ENCODE data around the gene TMEM9. TPM values are rescaled to one million over a fixed set of nuclear protein-coding genes. Genes with fewer than 3 reads are reported as not detected.

Gene TMEM9
- total RNA-seq, 1 donor from 2014 or later = 66.9 TPM

DNA sequence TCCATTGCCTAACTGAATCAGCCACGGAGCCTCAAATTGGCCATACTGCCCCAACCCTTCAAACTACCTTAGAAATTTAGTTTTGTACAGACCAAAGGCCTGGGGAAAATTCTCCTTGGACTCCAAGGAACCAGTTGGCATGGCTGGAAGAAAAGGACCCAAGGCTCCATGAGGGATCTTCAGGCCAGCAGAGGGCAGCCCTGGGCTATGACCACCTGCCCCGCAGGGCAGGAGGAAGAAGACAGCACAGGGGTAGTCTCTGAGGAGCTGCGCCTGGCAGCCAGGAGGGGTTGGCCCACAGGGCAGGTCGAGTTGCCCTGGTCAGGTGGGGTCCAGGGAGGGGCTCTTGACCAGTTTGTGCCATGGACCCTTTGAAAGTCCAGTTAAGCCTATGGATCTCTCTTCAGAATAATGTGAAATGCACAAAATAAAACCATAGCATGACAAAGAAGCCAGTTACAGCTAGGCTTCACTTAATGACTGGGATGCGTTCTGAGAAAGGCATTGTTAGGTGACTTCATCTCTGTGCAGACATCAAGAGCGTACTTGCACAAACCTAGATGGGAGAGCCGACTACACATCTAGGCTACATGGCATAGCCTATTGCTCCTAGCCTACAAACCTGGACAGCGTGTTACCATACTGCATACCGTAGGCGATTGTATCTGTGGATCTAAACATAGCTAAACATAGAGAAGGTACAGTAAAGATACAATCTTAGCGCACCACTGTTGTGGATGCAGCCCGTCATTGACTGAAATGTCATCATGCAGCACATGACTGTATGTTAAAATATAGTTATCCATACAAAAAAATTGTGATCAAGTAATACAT lies 68.2 kb downstream of the TMEM9 start:
- peak; percentile 82 for TF ChIP-seq CTCF (IDR thresholded peaks at IDR 0.05; ENCODE audit: insufficient read depth, low read length, severe bottlenecking)
- no peak for FAIRE-seq
- Histone ChIP-seq H3K27me3 (ENCODE audit: control insufficient read depth, insufficient read depth, low read length) (no peaks in the 10 kb centered on the region), H3K36me3 (ENCODE audit: control insufficient read depth, insufficient read depth, low read length) (no peaks in the 10 kb centered on the region), H3K4me3 (ENCODE audit: low read depth, low read length) (no peak overlapping the region)
- peak; percentile 48 for DNase-seq (ENCODE audit: low read depth)

Other genes with a start within 250 kb of the TMEM9 start
- gene KIF21B, start 130.8 kb downstream of the TMEM9 start, total RNA-seq = 4.2 and 5.6 TPM in 2 replicates
- not detected in 2 replicates for gene CACNA1S, start 42.0 kb downstream of the TMEM9 start, total RNA-seq
- under 0.01 and 0.13 TPM in 2 replicates for gene ASCL5, start 27.3 kb downstream of the TMEM9 start, total RNA-seq
- under 0.01 and 0.26 TPM in 2 replicates for gene IGFN1, start 36.4 kb upstream of the TMEM9 start, total RNA-seq
- 117 and 337 TPM in 2 replicates for gene PKP1, start 129.0 kb upstream of the TMEM9 start, total RNA-seq
- gene TNNT2, start 223.2 kb upstream of the TMEM9 start, total RNA-seq = 0.26 and 2.0 TPM in 2 replicates
- gene LAD1, start 244.8 kb upstream of the TMEM9 start, total RNA-seq = 156 and 220 TPM in 2 replicates

All from bronchial epithelial cell (primary cell).